HG03575 (cell line): ENCODE measurements around the gene EIF3L.

Experiments used
- ATAC-seq: cut with Tn5 transposase; IDR thresholded peaks from one replicate; pipeline ENCODE4 v1.9.1; 2021; ENCODE audit not compliant: unreplicated experiment, insufficient number of reproducible peaks, low FRiP score; ENCODE audit errors: extremely low read depth

The EIF3L gene

DNA sequence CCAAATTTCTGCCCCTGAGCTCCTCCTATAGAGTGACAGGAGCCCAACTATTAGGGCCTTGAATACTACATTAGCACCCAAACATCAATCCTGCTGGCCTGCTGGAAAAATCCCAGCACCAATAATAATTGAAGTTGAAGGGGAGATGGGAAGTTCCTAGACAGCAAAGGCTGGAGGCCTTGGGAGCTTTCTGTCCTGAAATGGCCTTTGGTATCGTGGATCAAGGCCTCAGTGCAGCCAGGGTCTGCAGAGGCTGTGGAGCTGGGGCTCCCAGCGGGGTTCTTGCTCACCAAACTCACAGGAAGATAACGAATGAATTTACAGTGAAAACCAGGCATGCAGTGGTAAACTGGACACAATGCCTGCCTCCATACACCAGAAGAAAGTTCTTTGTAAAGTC is 47.7 kb downstream of the EIF3L start:
- ATAC-seq = no peak

DNA sequence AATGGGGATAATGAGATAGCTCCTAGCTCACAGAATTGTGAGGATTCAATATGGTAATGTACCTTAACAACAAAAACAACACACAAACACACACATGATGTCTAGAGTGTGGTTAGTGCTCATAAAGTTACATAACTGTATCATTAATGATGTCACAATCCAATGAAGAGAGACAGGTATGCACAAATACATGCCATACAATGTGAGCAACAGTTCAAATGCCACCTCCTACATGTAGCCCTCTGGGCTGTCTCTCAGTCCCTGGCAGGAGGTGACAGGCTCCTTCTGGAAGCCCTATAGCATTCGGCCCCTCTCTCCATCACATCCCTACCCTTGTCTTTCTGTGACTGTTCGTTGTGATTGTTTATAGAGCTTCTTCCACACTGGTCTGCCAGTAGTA is 48.6 kb downstream of the EIF3L start:
- no peak for ATAC-seq

DNA sequence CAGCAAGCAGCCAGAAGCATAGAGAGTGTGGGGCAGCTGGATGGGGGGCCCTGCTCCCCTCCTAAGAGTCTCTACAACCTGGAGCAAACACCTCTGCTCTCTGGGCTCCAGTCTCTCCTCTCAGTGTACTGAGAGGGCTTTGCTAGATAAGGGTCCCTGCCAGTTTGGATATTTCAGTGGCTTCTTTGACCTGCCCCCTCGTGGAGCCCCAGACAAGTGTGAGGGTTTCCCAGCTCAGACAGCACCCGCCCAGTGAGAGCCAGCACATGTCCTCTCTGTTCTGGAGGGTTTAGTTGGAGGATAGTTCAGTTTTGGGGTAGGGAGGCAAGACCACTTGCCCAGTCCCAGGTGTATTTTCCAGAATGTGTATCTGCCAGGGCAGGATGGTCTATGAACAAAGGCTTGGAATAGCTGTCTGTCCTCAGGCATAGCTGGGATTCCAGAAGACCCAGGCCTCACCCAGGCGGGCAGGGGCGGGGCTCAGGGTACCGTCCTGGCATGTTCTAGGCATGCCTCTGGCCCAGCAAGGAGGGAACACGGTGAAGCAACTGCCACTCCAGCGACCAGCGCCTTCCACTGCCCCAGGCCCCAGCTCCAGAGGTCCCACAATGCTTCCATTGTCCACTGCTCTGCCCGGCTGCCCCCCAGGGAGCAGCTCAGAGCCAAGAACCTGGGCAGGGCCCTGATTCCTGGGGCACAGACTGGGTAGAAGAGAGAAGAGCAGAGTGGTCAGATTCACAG is 49.4 kb downstream of the EIF3L start:
- no peak for ATAC-seq

DNA sequence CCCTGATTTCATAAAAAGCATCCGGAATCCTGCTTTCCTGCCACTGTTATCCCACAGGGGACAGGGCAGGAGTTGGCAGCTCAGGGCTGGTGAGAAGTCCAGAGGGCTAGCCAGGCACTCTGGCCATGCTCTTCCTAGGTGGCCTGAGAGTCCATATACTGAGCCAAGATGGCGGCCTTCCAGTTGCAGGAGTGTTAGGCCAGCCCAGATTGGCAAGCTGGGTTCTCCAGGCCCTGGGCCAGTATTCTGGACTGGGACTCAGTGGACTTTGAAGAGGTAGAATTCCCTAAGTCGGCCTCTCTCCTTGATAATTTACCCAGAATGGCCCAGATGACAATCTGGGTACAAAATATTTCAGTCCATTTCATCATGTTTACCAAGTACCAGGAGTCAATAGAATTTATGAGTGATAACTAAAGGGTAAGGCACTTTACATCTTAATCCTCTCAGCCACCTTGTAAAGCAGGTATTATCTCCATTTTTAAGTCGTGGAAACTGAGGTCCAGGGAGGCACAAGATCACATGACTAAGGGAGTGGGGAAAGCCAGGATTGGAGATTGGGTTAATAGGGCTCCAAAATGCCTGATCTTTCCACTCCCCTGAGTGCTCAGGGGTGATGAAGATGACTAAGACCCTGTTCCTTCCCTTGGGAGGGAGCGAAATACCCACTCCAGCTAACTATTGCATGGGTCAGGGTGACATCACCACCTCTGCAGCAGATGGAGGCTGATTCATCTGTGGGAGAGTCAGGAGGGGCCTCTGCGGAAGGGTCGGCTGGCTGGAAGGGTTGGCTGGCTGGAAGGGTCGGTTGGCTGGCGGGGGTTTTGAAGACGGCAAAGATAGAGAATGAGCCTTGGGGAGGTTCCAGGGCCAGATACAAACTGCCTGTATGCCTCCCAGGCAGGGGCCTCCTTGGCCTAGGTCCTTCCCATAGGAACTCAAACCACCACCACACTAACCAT is 55.6 kb downstream of the EIF3L start:
- ATAC-seq = no peak

DNA sequence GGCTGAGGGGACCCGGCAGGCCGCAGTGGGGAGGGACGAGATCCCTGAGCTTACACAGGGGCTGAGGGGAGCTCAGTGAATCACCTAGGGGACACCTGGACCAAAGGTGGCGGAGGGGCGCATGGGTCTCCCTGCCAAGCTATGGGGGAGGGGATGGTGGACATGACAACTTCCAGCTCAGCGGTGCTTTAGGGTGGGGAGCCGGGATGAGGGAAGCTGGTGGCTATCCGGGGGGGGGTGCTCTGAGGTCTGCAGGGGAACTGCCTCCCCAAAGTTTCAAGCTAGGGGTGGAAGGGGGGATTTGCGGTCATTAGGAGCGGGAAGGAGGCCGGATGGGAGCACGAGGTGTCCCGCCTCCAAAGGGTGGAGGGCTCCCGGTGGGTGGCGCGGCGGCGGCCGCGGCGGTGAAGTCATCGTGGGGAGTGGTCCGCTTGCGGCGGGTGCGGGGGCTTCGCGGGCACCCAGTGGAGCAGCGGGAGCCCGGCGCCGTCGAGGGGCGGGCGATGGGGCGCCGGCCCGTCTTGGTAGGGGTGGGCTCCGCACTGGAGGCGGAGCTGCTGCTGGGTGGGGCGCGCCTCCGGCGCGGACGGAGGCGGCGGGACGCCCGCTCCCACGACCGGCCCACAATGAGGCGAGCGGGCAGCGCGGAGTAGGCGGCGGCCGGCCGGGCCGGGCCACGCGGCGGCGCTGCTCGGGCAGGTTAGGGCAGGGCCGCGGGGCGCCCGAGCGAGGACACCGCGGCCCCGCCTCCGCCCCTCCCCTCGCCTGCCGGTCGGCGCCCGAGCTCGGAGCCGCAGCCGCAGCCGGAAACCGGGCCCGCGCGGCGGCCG is 56.5 kb downstream of the EIF3L start, which contains the start of gene MICALL1:
Gene MICALL1, plus strand, starts transcription at position 764 of the 830 bp plus-strand sequence. CDS start 126 bp downstream, outside the sequence.
- ATAC-seq = no peak

DNA sequence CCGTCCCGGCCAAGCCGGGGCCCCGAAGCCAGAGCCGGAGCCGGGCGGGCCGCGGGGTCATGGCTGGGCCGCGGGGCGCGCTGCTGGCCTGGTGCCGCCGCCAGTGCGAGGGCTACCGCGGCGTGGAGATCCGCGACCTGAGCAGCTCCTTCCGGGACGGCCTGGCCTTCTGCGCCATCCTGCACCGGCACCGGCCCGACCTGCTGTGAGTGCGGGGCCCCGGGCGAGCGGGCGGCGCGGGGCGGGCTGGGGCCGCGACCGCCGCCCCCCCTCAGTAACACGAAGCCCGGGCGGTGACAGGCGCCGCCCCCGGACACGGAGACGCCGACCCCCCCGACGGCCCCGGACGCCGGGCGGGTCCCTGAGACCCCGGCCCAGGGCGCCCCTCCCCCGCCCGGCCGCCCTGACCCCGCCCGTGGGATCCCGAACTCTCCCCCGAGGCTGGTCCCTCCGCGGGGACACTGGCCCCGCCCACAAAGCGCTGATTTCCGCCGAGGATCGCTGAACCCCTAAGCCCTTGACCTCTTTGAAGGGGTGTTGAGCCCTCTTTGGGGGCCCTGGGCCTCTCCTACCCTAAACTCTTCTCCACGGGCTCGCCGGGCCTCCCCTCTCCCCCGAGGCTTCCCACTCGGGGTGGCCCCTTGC is 57.3 kb downstream of the EIF3L start:
- ATAC-seq = no peak

DNA sequence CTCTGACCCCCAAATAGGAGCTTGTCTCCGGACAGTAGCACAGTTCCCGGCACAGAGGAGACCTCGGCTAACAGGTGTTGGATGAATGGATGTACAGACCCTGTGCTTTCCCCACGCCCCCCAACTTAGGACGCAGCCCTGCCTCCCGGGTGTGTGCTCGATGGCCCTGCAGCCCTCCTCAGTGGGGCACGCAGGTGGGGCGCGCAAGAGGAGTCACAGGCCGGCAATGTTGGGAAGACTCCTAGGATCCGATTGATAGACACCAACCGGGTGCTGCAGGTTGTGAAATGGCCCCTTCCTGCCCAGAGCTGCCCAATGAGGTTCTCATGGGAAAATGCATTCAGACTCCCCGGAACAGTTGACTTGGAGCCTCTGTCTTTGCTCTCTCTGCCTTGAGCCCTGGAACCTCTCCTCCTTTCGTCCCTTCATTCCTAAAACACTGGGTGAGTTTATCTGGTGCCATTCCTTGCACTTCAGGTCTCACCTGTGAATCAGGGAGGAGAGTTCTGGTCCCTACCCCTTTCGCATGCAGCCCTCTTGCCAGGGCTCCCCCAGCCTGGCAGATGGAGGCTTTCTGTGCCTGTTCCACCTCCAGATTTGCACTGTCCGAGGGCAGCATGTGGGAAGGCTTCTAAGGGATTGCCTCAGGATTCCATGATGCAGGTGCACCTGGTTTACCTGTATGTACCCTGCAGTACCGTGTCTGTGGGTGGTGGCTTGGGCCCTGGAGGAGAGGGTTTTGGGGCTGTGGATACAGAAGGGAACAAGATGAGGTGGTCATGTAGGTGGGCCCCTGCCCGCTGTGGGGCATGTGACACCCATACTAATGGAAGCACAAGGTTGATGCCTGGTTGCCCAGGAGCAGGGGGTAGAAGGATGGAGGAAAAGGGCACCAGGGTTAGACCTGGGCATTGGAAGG is 58.1 kb downstream of the EIF3L start:
- ATAC-seq = no peak

DNA sequence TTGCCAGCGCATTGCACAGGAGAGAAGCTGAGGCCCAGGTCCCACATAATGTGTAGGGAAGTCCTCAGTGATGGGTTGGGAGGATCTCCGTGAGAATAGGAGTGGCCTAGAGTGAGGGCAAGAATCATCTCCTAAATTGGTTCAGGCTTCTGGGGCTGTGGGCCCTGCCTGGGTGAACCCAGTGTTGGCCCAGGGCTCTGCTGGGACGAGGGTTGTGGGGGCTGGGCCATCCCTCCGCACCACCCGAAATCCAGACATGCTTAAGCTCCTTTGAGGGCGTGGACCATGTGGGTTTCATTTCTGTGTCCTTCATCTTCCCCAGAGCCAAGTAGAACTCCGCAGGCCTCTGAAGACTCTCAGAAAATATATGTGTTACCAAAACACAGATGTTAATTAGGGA is 60.5 kb downstream of the EIF3L start:
- no peak for ATAC-seq

DNA sequence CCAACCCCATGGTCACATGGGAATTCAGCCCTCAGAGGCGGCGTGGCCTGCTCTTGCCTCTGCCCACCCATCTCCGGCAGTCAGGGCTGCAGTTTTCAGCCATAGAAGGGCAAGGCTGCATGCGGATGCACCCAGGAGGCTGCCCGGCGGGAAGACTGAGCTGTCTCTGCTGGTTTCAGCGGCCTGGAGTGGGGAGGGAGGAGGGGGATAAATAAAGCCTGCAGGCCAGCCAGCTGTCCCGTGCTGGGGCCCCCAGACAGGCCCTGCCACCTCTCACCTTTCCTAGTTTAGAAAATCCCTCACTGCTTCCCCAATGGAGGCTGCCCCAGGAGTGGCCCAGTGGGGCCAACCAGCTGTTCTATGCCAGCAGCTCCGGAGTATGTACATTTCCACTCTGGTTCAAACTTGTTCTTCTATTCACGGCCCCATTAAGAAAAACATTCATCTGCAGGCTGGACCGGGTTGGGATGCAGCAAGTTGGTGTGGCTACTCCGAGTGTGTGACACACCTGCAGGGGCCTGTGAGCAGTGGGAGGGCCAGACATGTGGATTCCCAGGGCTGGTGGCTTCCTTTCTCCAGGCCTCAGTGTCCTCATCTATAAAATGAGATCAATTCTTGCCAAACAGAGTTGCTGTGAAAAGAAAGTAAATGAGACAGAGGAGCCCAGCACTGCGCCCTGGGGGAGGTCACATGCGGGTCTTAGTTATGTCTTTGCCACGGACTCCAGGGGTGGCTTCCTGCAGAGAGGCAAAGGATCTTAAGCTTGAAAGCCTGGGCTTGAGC is 61.9 kb downstream of the EIF3L start:
- ATAC-seq = no peak

DNA sequence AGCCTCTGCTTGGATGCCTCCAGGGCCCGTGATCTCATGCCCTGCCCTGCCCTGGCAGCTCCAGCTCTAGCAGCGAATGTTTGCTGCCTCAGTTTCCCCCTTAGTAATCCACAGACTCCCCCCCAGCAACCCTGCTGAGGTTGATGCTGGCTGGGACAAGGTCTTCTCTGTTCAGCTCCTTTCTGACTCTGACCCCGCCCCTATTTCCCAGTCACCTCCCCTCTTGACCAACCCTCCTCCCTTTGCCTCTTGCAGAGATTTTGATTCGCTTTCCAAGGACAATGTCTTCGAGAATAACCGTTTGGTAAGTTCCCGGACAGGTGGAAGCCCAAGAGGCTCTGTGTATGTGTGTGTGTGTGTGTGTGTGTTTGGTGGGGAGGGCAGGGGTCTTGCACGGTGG is 62.5 kb downstream of the EIF3L start:
- ATAC-seq = no peak

DNA sequence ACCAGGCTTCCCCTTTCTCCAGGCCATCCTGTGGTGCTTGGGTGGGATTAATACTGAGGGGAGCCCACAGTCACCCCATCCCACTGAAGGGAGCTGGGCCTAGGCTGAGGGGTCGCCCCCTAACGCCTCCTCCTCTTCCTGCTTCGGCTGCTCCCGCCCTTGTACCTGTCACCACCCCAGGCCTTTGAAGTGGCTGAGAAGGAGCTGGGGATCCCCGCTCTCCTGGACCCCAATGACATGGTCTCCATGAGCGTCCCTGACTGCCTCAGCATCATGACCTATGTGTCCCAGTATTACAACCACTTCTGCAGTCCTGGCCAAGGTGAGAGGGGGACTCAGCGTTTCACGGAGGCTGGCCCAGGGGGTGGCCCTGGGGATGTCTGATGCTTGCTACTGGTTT is 63.0 kb downstream of the EIF3L start:
- ATAC-seq = no peak

DNA sequence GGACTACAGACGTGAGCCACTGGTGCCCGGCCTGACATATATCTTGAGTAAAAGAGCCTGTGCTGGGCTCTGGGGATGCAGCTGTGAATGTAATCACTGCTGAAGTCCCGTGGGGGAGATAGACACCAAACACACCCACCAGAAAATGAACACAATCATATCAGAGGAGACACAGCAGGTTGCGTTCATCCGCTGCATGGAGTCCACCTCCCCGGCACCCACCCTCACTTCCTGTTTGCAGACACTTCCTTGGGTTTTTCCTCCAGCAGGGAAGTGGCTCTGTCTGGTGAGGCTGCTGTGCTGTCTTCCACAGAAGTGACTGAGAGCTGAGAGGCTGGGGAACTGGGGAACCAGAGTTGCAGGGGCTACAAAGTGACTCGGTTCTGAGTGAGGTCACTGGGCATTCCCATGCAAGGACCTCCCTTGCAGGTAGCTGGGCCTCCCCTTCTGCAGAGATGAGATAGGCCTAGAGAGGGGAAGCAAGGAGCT is 64.1 kb downstream of the EIF3L start:
- ATAC-seq = no peak

DNA sequence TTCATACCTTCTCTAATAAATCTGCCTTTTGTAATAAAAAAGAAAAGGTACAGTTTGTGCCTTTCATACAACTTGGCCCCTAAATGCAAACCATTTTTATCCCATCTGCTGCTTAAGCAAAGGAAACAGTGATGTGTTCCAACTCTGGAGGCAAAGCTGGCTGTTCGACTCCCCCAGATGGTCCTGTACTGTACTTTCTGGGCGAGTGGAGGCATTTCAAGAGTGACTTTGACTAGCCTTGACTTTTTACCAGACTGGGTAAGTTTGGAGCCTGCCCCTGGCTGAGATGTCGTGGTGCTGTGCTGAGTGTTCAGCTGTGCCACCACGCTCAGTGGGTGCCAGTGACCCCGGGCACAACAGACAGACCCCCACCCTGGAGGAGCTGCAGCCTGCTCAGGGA is 67.1 kb downstream of the EIF3L start:
- ATAC-seq = no peak

DNA sequence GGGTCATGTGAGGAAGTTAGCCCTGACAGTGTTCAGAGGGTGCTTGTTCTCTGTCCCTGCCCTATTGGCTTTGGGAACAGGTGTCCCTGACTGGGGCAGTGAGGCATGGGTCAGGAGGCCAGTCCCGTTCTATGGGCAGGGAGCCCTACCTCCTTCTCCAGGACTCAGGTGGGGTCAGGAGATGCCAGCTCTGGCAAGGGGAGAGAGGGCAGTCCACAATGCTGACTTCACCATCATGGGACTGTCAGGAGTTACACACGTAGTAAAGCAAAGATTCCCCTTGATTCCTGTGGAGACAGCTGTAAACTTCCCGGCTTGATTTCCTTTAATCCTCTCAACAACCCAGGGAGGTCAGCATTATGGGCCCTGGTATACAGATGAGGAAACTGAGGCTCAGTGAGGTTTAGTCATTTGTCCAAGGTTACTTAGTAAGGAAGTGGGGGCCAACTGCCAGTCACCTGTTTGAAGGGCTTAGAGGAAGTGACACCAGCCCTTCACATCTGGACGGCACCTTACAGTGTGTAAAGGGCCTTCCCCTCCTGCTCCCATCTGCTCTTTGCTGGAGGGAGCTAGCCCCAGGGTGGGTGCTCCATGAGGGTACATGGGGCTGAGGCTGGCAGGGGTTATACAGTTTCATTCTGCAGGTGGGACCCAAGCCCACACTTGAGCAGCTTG is 68.8 kb downstream of the EIF3L start:
- no peak for ATAC-seq

DNA sequence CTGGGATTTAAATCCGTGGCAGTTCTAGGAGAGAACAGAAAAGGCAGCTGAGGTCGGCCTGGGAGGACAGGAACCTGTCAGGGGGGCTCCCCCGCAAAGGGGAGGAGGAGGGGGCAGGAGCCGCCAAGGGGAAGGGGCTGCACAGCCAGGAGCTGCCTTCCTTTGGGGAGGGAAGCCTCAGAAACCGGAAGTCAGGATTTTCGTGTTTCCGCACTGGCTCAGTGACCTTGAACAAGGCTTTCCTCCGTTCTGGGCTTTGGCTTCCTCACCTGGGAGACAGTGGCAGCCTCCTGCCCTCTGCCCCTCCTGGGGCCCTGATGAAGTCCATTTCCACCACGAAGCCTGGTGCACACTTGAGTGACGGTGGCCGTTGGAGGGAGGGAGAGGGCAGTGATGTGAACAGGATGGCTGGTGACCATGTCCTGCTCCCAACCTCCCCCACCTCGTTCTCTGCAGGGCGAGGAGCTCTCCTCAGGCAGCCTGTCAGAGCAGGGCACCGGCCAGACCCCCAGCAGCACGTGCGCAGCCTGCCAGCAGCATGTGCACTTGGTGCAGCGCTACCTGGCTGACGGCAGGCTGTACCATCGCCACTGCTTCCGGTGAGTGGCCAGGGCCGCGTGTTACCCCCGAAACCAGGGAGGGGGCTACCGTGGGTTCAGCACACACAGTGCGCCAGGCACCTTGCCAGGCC is 69.5 kb downstream of the EIF3L start:
- no peak for ATAC-seq

DNA sequence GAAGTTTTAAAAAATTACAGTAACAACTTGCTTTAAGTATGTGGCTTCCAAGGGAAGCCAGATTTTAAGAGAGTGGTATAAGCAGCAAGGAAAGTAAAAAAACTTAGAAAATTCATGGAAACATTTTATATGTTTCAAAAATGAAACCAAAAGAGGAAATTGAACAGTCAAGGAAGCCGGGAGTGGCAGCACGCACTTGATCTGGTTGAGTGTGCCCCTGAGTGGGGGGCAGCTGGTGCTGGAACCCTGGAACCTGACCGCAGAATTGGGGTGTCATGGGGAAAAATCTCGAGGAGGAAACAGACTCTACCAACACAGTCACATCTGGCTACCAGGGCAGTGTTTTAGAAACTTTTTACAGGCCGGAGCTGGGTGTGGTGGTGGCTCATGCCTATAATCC is 70.9 kb downstream of the EIF3L start:
- no peak for ATAC-seq
